SK-N-SH (cell line): Measurements from ENCODE around the gene RASSF1. TPM values are rescaled to one million over a fixed set of nuclear protein-coding genes. Genes with fewer than 3 reads are reported as not detected.

Experiments
- CTCF ChIA-PET: fragments of 300-600, 350-600 bp; formaldehyde crosslinking; extraction: SDS; loops from one replicate; lab custom pipeline; 2021; lab: Yijun Ruan, JAX
- POLR2A ChIA-PET: fragments of 350-600 bp; sonication (Branson Sonifier 250); formaldehyde crosslinking; extraction: SDS; loops from one replicate; lab custom pipeline; 2020; ENCODE audit warnings: antibody characterized with exemption, inconsistent platforms; lab: Yijun Ruan, JAX
- DNase-seq: peaks from one replicate; pipeline ENCODE4 v3.0.0; 2012
- H2AFZ ChIP-seq: fragments of 200-600 bp; sonication (generic); 2 replicates; pipeline ENCODE4 v1.8.1; 2016; ENCODE audit warnings: antibody characterized with exemption, mild to moderate bottlenecking, low read depth
- H3F3A ChIP-seq: fragments of 200-600 bp; sonication (generic); replicated peaks from 2 replicates; pipeline ENCODE3; 2016; ENCODE audit warnings: antibody characterized with exemption, mild to moderate bottlenecking; ENCODE audit not compliant: insufficient read depth
- H3K27ac ChIP-seq, 2 experiments: fragments of 200-500 bp in 1 of 2; fragments of 200-600 bp in 1 of 2; sonication (Bioruptor generic) in 1 of 2; sonication (generic), shearing (Covaris generic) in 1 of 2; 2 replicates each; pipeline versions ENCODE4 v1.5.1 to v1.6.1; 2014 to 2016; ENCODE audit warnings: low read depth in 2 of 2, inconsistent platforms in 1 of 2, low read length in 1 of 2, mild to moderate bottlenecking in 1 of 2, mixed read lengths in 1 of 2
- H3K27me3 ChIP-seq: fragments of 200-600 bp; sonication (generic), shearing (Covaris generic); 2 replicates; pipeline ENCODE4 v1.6.1; 2016; ENCODE audit warnings: mixed run types; ENCODE audit not compliant: insufficient read depth
- H3K36me3 ChIP-seq, 2 experiments: fragments of 200-500 bp in 1 of 2; fragments of 200-600 bp in 1 of 2; sonication (Bioruptor generic) in 1 of 2; sonication (generic) in 1 of 2; replicated peaks in 1 of 2; 2 replicates each; pipeline versions ENCODE3 to v1.5.1; 2014 to 2016; ENCODE audit warnings: low read length in 1 of 2, mild to moderate bottlenecking in 1 of 2; ENCODE audit not compliant: insufficient read depth in 2 of 2, control insufficient read depth in 1 of 2
- H3K4me1 ChIP-seq, 2 experiments: fragments of 200-500 bp in 1 of 2; fragments of 200-600 bp in 1 of 2; sonication (Bioruptor generic) in 1 of 2; sonication (generic), shearing (Covaris generic) in 1 of 2; 2 replicates each; pipeline versions ENCODE4 v1.5.1 to v1.6.1; 2014 to 2016; ENCODE audit warnings: low read depth in 1 of 2, low read length in 1 of 2, mixed run types in 1 of 2; ENCODE audit not compliant: insufficient read depth in 2 of 2, control insufficient read depth in 1 of 2
- H3K4me2 ChIP-seq: fragments of 200-600 bp; sonication (generic), shearing (Covaris generic); 2 replicates; pipeline ENCODE4 v1.6.1; 2017; ENCODE audit warnings: mixed run types
- H3K4me3 ChIP-seq, 2 experiments: fragments of 200-500 bp in 1 of 2; fragments of 200-600 bp in 1 of 2; sonication (Bioruptor generic) in 1 of 2; sonication (generic), shearing (Covaris generic) in 1 of 2; 2 replicates each; pipeline versions ENCODE4 v1.5.1 to v1.8.1; 2014 to 2016; ENCODE audit warnings: low read depth in 2 of 2, inconsistent platforms in 1 of 2, low read length in 1 of 2, mild to moderate bottlenecking in 1 of 2, mixed read lengths in 1 of 2, moderate library complexity in 1 of 2
- H3K79me2 ChIP-seq: fragments of 200-600 bp; sonication (generic); 2 replicates; pipeline ENCODE4 v1.8.1; 2017; ENCODE audit warnings: mild to moderate bottlenecking; ENCODE audit not compliant: insufficient read depth
- H3K9ac ChIP-seq: fragments of 200-600 bp; sonication (generic); 2 replicates; pipeline ENCODE4 v1.6.1; 2017; ENCODE audit warnings: mixed run types
- H3K9me2 ChIP-seq: fragments of 200-600 bp; sonication (generic); 2 replicates; pipeline ENCODE4 v1.6.1; 2017; ENCODE audit warnings: mixed run types
- H3K9me3 ChIP-seq: fragments of 200-600 bp; sonication (generic); 2 replicates; pipeline ENCODE4 v1.6.1; 2017; ENCODE audit warnings: mixed run types, mild to moderate bottlenecking, moderate library complexity
- H4K20me1 ChIP-seq: fragments of 200-600 bp; sonication (generic); 2 replicates; pipeline ENCODE4 v1.6.1; 2017; ENCODE audit warnings: mild to moderate bottlenecking, mixed run types; ENCODE audit not compliant: insufficient read depth
- ELF1 ChIP-seq: IDR thresholded peaks from 2 replicates; pipeline ENCODE4 v1.4.0; 2012
- EP300 ChIP-seq, 2 experiments: IDR thresholded peaks; 2 replicates each; pipeline versions ENCODE4 v1.4.0 to v1.6.1; 2012; ENCODE audit warnings: borderline replicate concordance in 1 of 2, low read depth in 1 of 2, low read length in 1 of 2
- GABPA ChIP-seq: IDR thresholded peaks from 2 replicates; pipeline ENCODE4 v1.4.0; 2012; ENCODE audit warnings: low read depth, mild to moderate bottlenecking
- JUND ChIP-seq: IDR thresholded peaks from 2 replicates; pipeline ENCODE4 v1.4.0; 2012
- RAD21 ChIP-seq: IDR thresholded peaks from 2 replicates; pipeline ENCODE4 v1.6.1; 2012; ENCODE audit warnings: mild to moderate bottlenecking, low read length
- RCOR1 ChIP-seq: fragments of 150-350 bp; IDR thresholded peaks from 2 replicates; pipeline ENCODE4 v1.6.1; 2017; ENCODE audit warnings: antibody characterized with exemption, low read length
- RFX5 ChIP-seq: IDR thresholded peaks from 2 replicates; pipeline ENCODE4 v1.6.1; 2012; ENCODE audit warnings: mild to moderate bottlenecking, improper control_type of control experiment, low read length
- TAF1 ChIP-seq: IDR thresholded peaks from 2 replicates; pipeline ENCODE4 v1.6.1; 2012; ENCODE audit warnings: low read depth, mild to moderate bottlenecking, low read length, moderate library complexity, borderline replicate concordance
- WGBS: methylation state at CpG from one replicate; pipeline ENCODE4 v1.1.6; 2017; ENCODE audit warnings: low lambda C conversion rate; 5-methylcytosine and 5-hydroxymethylcytosine counted together
- polyA plus RNA-seq, 3 experiments: library from polyadenylated mRNA; depleted of rRNA; stranded (reverse); fragments of >200 nt; gene quantifications; 2 replicates each; pipeline ENCODE4 v1.2.3, GENCODE V29; 2012

RASSF1 gene
- polyA plus RNA-seq, 1 of the 3 experiments (the other 2 are of a cell fraction) = 28.1 TPM

DNA sequence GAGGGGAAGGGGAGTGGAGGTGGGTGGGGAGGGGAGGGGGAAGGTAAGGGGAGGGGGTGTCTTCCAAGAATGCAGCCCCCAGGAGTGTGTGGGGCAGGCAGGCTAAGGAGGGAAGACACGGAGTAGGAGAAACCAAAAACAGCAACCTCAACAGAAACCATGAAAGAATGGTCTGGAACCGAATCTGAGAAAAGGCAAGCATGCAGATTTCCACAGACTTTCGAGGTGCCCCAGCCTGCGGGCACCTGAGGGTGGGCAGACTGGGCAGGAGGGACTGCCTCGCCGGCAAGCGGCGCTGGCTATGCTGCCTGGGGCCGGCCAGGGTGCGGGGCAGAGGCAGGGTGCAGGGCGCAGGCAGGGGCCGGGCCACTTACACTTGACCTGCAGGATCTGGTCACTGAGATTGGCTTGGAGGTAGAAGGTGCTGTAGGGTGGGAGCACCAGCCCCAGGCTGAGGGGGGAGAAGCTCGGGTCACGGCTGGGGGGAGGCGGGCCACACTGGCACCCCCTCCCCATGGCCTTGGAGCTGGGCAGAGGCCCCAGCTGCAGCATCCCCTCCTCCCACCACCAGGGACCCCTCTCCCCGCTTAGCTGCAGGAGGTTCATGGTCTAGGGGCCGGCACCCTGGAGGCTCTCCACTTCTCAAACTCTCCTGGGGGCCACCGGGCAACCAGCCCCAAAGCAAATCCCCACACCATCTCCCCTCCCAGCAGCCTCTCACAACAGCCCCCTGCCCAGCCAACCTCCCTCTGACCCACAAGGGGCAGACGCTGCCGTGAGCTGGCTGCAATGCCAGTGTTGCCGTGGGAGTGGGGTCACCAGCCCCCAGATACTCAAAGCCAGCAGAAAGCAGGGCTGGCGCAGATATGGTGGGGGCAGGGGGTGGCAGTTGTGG lies 34.0 kb upstream of the RASSF1 start:
- Histone ChIP-seq H3K4me3 (peak overlapping the region in 1 of 2 experiments; percentile 7; a peak in 1 of 4 replicates), H3K27me3 (no peaks in the 10 kb centered on the region), H4K20me1 (no peaks in the 10 kb centered on the region), H2AFZ (no peak overlapping the region), H3K79me2 (no peaks in the 10 kb centered on the region), H3K9ac (no peak overlapping the region), H3K4me1 (peaks cover 0 to 94% of the 10 kb centered on the region in 2 experiments; a peak in 2 of 4 replicates), H3K4me2 (no peak overlapping the region), H3K9me3 (no peaks in the 10 kb centered on the region), H3K27ac (peak overlapping the region in 1 of 2 experiments; percentile 100; a peak in 2 of 4 replicates), H3K36me3 (no peaks in the 10 kb centered on the region), H3K9me2 (no peaks in the 10 kb centered on the region), H3F3A (no peaks in the 10 kb centered on the region)
- DNase-seq = peak; percentile 63
- TF ChIP-seq EP300 (IDR thresholded peaks at IDR 0.05; ENCODE audit: borderline replicate concordance in 1 of 2, low read depth in 1 of 2, low read length in 1 of 2) = no peak
- no peak for TF ChIP-seq JUND
- TF ChIP-seq RCOR1 = no peak
- no peak for TF ChIP-seq TAF1
- WGBS = 71% methylated on average over 8 of the region's 22 CpGs
- POLR2A ChIA-PET = no interaction called here
- CTCF ChIA-PET = interaction anchor here (0.9 to 3.7 kb wide), 9 partner anchors 10 to 175 kb away, joined by 3 to 24 read pairs (median 4); no protein-coding TSS in a partner anchor

DNA sequence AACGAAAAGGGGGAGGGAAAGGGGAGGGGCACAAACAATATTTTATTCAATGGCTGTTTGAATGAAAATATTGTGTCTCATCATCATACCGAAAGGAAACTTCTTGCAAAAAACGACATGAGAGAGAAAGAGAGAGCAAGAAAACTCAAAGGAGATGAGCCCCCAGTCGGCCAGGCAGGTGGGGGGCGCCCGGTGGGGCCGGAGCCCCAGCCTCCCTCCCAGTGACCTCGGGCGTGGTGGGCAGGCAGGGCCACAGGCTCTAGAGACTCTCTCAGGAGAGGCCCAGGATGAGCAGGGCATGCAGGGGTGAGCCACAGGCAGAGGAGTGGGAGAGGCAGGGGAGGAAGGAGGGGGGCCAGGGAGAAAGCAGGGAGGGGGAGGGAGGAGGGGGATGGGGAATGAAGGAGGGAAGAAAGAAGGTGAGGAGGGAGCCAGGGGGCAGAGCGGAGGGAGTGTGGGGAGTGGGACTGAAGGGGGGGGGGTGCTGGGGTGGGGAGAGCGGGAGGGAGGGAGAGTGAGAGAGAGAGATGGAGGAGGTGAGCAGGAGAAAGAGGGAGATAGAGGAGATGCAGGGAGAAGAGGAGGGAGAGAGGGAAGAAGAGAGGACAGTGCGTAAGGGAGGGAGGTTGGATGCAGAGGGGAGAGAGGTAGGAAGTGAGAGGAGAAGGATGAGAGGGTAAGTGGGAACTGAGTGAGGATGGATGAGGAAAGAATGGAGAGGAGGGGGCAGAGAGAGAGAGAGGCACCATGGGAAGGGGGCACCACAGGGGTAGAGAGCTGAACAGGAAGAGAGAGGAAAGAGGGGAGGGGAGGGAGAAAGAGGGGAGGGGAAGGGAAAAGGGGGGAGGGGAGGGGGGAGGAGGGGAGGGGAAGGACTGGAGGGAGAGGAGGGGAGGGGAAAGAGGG lies 32.8 kb upstream of the RASSF1 start:
- H3K4me2 ChIP-seq = no peak overlapping the region
- no peaks in the 10 kb centered on the region for H3K27me3 ChIP-seq
- H3K9me3 ChIP-seq = no peaks in the 10 kb centered on the region
- H3K36me3 ChIP-seq = no peaks in the 10 kb centered on the region
- H4K20me1 ChIP-seq = no peaks in the 10 kb centered on the region
- H3K9me2 ChIP-seq = no peaks in the 10 kb centered on the region
- H3K27ac ChIP-seq = peak overlapping the region in 1 of 2 experiments; percentile 60; a peak in 2 of 4 replicates
- WGBS = 60% methylated on average over 12 of the region's 12 CpGs
- H3K4me3 ChIP-seq = no peak overlapping the region; a peak in 1 of 4 replicates
- H3K9ac ChIP-seq = no peak overlapping the region
- DNase-seq = no peak
- no peaks in the 10 kb centered on the region for H3F3A ChIP-seq
- TF ChIP-seq GABPA = no peak
- TF ChIP-seq ELF1 = no peak
- ChIA-PET CTCF (no interaction called here), POLR2A (no interaction called here)
- no peaks in the 10 kb centered on the region for H3K79me2 ChIP-seq
- peaks cover 0 to 94% of the 10 kb centered on the region in 2 experiments; a peak in 2 of 4 replicates for H3K4me1 ChIP-seq
- H2AFZ ChIP-seq = no peak overlapping the region

DNA sequence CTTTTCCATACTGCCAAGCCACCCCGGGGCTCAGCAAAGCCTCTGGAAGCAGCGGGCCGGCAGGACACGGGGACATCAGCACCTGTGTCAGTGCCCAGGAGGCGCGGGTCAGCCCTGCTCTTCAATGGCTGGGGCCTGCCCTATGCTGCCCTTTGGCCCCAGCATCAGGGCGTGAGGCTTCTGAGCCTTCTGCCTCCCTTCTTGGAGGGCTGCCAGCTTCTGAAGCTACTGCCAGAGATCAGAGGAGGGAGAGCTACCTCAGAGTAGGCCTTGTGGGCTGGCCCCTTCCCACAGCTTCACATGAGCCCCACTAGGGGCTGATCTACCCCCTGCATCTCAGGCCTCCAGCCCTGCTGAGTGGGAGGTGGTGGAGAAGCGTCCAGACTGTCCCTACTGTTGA lies 31.7 kb upstream of the RASSF1 start:
- H4K20me1 ChIP-seq = no peaks in the 10 kb centered on the region
- H3K4me2 ChIP-seq = no peak overlapping the region
- ChIA-PET POLR2A (interaction anchor here (1.0 kb wide), 1 partner anchor 13 kb away, joined by 3 read pairs; no protein-coding TSS in a partner anchor), CTCF (no interaction called here)
- no peaks in the 10 kb centered on the region for H3K9me2 ChIP-seq
- peak; percentile 72 for DNase-seq
- no peaks in the 10 kb centered on the region for H3F3A ChIP-seq
- no peak for TF ChIP-seq RFX5
- TF ChIP-seq RAD21 = peak; percentile 10; the same call in 1 of the 2 replicates
- H2AFZ ChIP-seq = no peak overlapping the region
- 64% methylated on average over 7 of the region's 8 CpGs for WGBS
- no peaks in the 10 kb centered on the region for H3K27me3 ChIP-seq
- H3K4me3 ChIP-seq = no peak overlapping the region
- peaks cover 0 to 89% of the 10 kb centered on the region in 2 experiments; a peak in 2 of 4 replicates for H3K4me1 ChIP-seq
- peak overlapping the region in 1 of 2 experiments; percentile 56; a peak in 2 of 4 replicates for H3K27ac ChIP-seq
- no peaks in the 10 kb centered on the region for H3K79me2 ChIP-seq
- no peak overlapping the region for H3K9ac ChIP-seq
- no peaks in the 10 kb centered on the region for H3K9me3 ChIP-seq
- H3K36me3 ChIP-seq = no peaks in the 10 kb centered on the region
